ENCODE results near the gene METTL26. TPM values are rescaled to one million over a fixed set of nuclear protein-coding genes. Genes with fewer than 3 reads are reported as not detected.

The METTL26 gene
- total RNA-seq, 1 donor, result 76.0 TPM

DNA sequence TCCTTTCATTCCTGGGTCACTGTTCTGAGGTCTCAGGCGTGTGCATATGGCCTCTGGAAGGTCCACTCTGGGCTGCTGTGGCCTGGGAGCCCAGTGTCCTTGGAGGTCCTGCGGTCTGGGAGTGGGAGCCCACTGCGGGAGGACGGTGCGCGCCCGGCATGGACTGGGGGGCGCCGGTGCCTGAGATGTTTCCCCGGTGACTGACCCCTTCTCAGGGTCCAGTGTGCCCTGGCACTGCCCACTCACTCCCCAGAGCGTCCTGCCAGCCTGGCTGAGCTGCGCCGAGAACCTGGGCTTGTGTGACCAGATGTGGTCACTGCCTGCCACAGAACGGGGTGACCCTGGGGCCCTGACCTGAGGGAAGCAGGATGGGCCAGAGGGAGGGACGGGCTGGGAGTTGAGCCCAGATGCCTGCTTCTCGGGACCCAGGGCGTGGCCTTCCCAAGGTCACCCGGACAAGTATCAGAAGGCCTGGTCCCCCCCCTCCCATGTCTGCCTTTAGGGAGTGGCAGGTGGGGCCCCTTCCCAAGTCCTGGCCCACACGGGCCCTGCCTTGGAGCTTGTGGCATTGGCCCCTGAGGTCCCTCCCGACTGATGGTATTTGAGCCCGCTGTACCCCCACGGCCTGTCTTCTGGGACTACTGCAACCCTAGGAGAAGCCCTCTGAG lies 38.2 kb upstream of the METTL26 start:
- peaks cover 40% of the 10 kb centered on the region for H3K36me3 ChIP-seq (ENCODE audit: insufficient read depth, low read length)
- peaks cover 40% of the 10 kb centered on the region for H4K20me1 ChIP-seq (ENCODE audit: insufficient read depth, low read length)
- no peak for DNase-seq (ENCODE audit: insufficient read length, low spot score, missing footprints)
- peaks cover under 1% of the 10 kb centered on the region for H3K4me1 ChIP-seq (ENCODE audit: insufficient read depth, low read length)
- no peaks in the 10 kb centered on the region for H3K27me3 ChIP-seq (ENCODE audit: insufficient read depth, low read length)
- H3K27ac ChIP-seq (ENCODE audit: low read depth, low read length), result no peak overlapping the region
- H3K9me3 ChIP-seq (ENCODE audit: low read depth, low read length), result no peaks in the 10 kb centered on the region
- H3K79me2 ChIP-seq (ENCODE audit: insufficient read depth, low read length), result peaks cover 17% of the 10 kb centered on the region
- TF ChIP-seq, protein P1, sequence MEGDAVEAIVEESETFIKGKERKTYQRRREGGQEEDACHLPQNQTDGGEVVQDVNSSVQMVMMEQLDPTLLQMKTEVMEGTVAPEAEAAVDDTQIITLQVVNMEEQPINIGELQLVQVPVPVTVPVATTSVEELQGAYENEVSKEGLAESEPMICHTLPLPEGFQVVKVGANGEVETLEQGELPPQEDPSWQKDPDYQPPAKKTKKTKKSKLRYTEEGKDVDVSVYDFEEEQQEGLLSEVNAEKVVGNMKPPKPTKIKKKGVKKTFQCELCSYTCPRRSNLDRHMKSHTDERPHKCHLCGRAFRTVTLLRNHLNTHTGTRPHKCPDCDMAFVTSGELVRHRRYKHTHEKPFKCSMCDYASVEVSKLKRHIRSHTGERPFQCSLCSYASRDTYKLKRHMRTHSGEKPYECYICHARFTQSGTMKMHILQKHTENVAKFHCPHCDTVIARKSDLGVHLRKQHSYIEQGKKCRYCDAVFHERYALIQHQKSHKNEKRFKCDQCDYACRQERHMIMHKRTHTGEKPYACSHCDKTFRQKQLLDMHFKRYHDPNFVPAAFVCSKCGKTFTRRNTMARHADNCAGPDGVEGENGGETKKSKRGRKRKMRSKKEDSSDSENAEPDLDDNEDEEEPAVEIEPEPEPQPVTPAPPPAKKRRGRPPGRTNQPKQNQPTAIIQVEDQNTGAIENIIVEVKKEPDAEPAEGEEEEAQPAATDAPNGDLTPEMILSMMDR (IDR thresholded peaks at IDR 0.05; ENCODE audit: extremely low read depth, low read depth, low read length), result no peak
- H2AFZ ChIP-seq (ENCODE audit: low read length), result no peak overlapping the region
- H3K4me2 ChIP-seq (ENCODE audit: insufficient read depth, low read length), result no peak overlapping the region
- H3K4me3 ChIP-seq (ENCODE audit: insufficient read depth, low read length), result no peak overlapping the region

DNA sequence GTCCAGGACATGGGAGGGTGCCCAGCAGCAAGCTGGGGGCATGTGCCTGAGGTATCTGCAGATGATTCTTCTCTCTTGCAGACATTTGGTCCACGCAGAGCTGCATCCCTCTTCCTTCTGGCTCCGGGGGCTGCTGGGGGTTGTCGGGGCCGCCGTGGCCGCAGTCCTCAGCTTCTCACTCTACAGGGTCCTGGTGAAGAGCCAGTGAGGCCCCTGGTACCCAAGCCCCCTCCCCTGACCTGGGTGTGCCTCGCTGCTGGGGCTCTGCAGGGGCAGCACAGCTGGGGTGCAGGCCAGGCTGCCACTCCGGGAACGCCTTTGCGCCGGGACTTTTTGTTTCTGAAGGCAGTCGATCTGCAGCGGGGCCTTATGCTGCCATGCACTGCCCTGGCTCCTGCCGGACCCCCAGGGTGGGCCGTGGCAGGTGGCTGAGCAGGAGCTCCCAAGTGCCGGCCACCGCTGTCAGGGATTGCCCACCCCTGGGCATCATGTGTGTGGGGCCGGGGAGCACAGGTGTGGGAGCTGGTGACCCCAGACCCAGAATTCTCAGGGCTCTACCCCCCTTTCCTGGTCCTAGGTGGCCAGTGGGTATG lies 37.4 kb upstream of the METTL26 start:
- peaks cover 8% of the 10 kb centered on the region for H3K4me1 ChIP-seq (ENCODE audit: insufficient read depth, low read length)
- no peak overlapping the region for H3K4me2 ChIP-seq (ENCODE audit: insufficient read depth, low read length)
- H3K9me3 ChIP-seq (ENCODE audit: low read depth, low read length), result no peaks in the 10 kb centered on the region
- peaks cover 41% of the 10 kb centered on the region for H3K36me3 ChIP-seq (ENCODE audit: insufficient read depth, low read length)
- H3K79me2 ChIP-seq (ENCODE audit: insufficient read depth, low read length), result peaks cover 26% of the 10 kb centered on the region
- TF ChIP-seq, protein P1 (IDR thresholded peaks at IDR 0.05; ENCODE audit: extremely low read depth, low read depth, low read length), result no peak
- no peak overlapping the region for H3K27ac ChIP-seq (ENCODE audit: low read depth, low read length)
- H2AFZ ChIP-seq (ENCODE audit: low read length), result no peak overlapping the region
- no peak for DNase-seq (ENCODE audit: insufficient read length, low spot score, missing footprints)
- no peaks in the 10 kb centered on the region for H3K27me3 ChIP-seq (ENCODE audit: insufficient read depth, low read length)
- H4K20me1 ChIP-seq (ENCODE audit: insufficient read depth, low read length), result peaks cover 44% of the 10 kb centered on the region
- no peak overlapping the region for H3K4me3 ChIP-seq (ENCODE audit: insufficient read depth, low read length)

DNA sequence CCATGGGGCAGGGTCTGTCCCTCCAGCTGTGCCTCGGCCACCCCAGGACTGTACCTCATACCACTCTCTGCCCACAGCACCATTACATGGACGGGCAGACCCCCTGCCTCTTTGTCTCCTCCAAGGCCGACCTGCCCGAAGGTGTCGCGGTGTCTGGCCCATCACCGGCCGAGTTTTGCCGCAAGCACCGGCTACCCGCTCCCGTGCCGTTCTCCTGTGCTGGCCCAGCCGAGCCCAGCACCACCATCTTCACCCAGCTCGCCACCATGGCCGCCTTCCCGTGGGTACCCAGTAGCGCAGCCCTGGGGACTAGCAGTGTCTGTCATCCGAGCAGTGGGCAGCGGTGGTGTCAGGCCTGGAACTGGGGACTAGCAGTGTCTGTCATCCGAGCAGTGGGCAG lies 36.7 kb upstream of the METTL26 start:
- Histone ChIP-seq H3K27me3 (ENCODE audit: insufficient read depth, low read length) (no peaks in the 10 kb centered on the region), H3K36me3 (ENCODE audit: insufficient read depth, low read length) (peaks cover 41% of the 10 kb centered on the region), H3K27ac (ENCODE audit: low read depth, low read length) (no peak overlapping the region), H3K79me2 (ENCODE audit: insufficient read depth, low read length) (peaks cover 32% of the 10 kb centered on the region), H3K9me3 (ENCODE audit: low read depth, low read length) (no peaks in the 10 kb centered on the region), H4K20me1 (ENCODE audit: insufficient read depth, low read length) (peaks cover 44% of the 10 kb centered on the region), H3K4me1 (ENCODE audit: insufficient read depth, low read length) (peaks cover 8% of the 10 kb centered on the region), H3K4me2 (ENCODE audit: insufficient read depth, low read length) (no peak overlapping the region), H3K4me3 (ENCODE audit: insufficient read depth, low read length) (no peak overlapping the region), H2AFZ (ENCODE audit: low read length) (no peak overlapping the region)
- DNase-seq (ENCODE audit: insufficient read length, low spot score, missing footprints), result no peak
- TF ChIP-seq, protein P1 (IDR thresholded peaks at IDR 0.05; ENCODE audit: extremely low read depth, low read depth, low read length), result no peak

DNA sequence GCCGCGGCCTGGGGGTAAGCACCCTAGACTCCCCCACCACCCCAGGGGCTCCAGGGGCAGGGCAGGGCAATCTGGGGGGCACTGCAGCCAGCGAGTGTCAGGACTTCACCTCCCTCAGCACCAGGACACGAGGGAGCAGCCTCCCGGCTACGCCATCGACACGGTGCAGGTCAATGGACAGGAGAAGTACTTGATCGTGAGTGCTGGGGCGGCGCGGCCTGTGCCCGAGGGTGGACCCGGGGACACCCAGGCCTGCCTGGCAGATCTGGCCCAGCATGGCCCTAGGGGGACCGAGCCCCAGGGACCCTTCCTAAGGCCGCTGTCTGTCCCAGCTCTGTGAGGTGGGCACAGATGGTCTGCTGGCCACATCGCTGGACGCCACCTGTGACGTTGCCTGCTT lies 36.3 kb upstream of the METTL26 start:
- no peak overlapping the region for H3K4me2 ChIP-seq (ENCODE audit: insufficient read depth, low read length)
- H4K20me1 ChIP-seq (ENCODE audit: insufficient read depth, low read length), result peaks cover 44% of the 10 kb centered on the region
- no peak overlapping the region for H3K27ac ChIP-seq (ENCODE audit: low read depth, low read length)
- H2AFZ ChIP-seq (ENCODE audit: low read length), result no peak overlapping the region
- H3K9me3 ChIP-seq (ENCODE audit: low read depth, low read length), result no peaks in the 10 kb centered on the region
- TF ChIP-seq, protein P1 (IDR thresholded peaks at IDR 0.05; ENCODE audit: extremely low read depth, low read depth, low read length), result no peak
- H3K4me1 ChIP-seq (ENCODE audit: insufficient read depth, low read length), result peaks cover 10% of the 10 kb centered on the region
- H3K36me3 ChIP-seq (ENCODE audit: insufficient read depth, low read length), result peaks cover 41% of the 10 kb centered on the region
- no peaks in the 10 kb centered on the region for H3K27me3 ChIP-seq (ENCODE audit: insufficient read depth, low read length)
- H3K79me2 ChIP-seq (ENCODE audit: insufficient read depth, low read length), result peaks cover 35% of the 10 kb centered on the region
- DNase-seq (ENCODE audit: insufficient read length, low spot score, missing footprints), result no peak
- no peak overlapping the region for H3K4me3 ChIP-seq (ENCODE audit: insufficient read depth, low read length)

Measured in osteoblast (primary cell).